GM19239 (cell line): Measurements from ENCODE around the gene BRS3.
"Not testable (repeated sequence)": the region's sequence is repeated elsewhere in the genome, so short reads cannot be mapped to it uniquely, and the experiment has no call there.

Experiments
- DNase-seq: peaks from one replicate; pipeline ENCODE4 v3.0.0; 2011; ENCODE audit warnings: low spot score; ENCODE audit not compliant: insufficient read length
- FAIRE-seq: peaks from 2 replicates; lab custom pipeline; 2011; peaks lifted over from hg19 to GRCh38; lab: Jason Lieb, UNC

Gene BRS3

GRCh38 chrX:136487647-136488046 is at the start of gene BRS3:
BRS3 (plus strand) TSS chrX:136487947; CDS start chrX:136488115, 168 bp downstream.
- DNase-seq (no peak), FAIRE-seq (no peak)

DNA sequence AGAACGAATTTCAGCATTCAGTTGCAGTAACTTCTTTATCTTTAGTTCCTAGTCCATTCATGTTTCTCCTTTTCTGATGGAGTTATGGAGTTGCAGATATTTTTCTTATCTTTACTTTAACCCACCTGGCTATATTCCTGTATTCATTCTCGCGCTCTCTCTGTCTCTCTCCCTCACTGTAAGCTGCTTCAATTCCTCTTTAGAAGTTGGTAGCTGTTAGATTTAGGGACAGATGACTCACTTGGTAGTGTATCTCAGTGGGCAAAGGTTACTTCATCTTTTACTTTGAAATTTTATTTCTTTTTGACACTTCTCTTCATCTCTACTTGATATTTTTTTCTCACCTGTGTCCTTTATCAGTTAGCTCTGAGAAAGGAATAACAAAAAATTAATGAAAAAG is 49.6 kb upstream of the BRS3 start:
- FAIRE-seq, result peak; percentile 70
- DNase-seq, result no peak

DNA sequence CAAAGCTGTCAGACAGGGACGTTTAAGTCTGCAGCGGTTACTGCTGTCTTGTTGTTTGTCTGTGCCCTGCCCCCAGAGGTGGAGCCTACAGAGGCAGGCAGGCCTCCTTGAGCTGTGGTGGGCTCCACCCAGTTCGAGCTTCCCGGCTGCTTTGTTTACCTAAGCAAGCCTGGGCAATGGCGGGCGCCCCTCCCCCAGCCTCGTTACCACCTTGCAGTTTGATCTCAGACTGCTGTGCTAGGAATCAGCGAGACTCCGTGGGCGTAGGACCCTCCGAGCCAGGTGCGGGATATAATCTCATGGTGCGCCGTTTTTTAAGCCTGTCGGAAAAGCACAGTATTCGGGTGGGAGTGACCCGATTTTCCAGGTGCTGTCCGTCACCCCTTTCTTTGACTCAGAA is 42.1 kb upstream of the BRS3 start:
- FAIRE-seq, DNase-seq: not testable (repeated sequence)

GRCh38 chrX:136446208-136446607 is 41.5 kb upstream of the BRS3 start:
- FAIRE-seq (no peak), DNase-seq (no peak)

DNA sequence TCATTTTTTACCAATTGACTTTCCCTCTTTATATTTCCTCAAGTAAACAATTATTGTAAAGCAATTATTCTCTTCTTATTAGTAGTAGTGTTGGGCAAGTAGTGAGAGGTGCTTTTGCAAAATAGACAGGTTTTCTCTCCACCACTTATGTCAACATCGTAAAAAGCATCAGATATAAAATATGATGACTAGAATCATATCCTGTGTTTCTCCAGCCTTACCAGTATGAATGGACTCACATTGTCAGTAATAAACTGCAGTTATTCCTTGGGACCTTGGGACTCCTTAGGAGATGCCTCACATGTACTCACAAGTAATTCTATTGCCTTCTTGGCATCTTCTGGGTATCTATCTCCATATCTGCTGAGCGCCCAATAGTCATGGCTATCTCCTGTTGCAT is 40.4 kb upstream of the BRS3 start:
- FAIRE-seq, result no peak
- no peak for DNase-seq

DNA sequence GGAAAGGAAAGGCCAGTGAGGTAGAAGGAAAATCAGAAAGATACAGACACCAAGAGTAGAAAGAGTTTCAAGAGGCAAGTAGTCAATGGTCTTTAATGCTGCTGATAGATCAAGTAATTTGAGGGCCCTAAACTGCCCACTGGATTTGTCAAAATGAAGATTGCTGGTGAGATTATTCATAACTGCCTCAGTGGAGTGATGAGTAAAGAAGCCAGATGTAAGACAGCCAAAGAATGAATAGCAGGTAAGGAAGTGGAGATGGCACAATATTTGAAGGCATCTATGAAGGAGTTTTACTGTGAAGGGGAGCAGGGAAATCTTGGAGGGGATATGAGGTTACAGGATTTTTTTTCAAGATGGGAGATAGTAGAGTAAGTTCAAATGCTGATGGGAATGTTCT is 39.8 kb upstream of the BRS3 start:
- FAIRE-seq, result no peak
- no peak for DNase-seq

DNA sequence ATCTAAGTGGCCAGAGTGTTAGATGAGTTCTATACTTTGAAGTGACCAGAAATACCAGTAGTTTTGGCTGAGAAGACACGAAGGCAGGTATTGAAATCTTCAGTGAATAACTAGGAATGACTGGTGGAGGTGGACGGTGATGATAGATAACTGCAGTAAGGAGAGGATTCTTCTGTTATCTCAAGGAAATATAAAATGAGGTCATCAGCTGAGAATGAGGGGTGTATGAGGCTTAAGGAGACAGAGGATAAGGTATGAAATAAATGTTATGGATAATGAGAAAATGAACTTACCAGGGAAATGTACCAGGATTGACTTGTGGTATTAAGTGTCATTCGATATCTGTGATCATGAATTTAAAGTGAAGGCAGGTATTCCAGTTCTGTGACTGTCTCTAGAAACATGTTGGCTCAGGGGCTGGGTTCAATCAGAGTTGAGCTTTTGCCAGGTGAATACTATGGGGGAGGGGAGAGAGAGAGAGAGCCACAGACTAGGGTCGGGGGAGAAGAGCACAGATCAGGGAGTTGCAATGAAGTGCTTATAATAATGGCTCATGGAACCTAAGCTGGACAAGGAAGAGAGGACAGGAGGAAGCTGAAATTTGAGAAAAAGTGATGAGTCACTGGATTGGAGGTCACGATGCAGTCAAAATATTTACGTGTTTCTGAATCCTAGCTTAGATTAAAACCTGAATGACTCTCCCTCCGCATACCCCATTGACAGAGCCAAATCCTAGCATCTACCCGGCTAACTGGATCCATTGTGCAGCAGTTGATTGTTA is 37.5 kb upstream of the BRS3 start:
- no peak for FAIRE-seq

GRCh38 chrX:136452614-136453013 is 35.1 kb upstream of the BRS3 start:
- FAIRE-seq, result peak; percentile 39

More for the DNA sequence above, 37.5 kb upstream of the BRS3 start:
- no peak for DNase-seq

GRCh38 chrX:136453114-136453513 is 34.6 kb upstream of the BRS3 start:
- no peak for DNase-seq
- FAIRE-seq, result no peak

More at GRCh38 chrX:136452614-136453013, 35.1 kb upstream of the BRS3 start:
- no peak for DNase-seq

- DNase-seq (no peak), FAIRE-seq (no peak)
Observed at GRCh38 chrX:136453771-136454170, 34.0 kb upstream of the BRS3 start.

- DNase-seq, result no peak
- FAIRE-seq, result no peak
Observed at GRCh38 chrX:136456133-136456532, 31.6 kb upstream of the BRS3 start.

- no peak for DNase-seq
- FAIRE-seq, result no peak
Observed at GRCh38 chrX:136457303-136457917, 30.3 kb upstream of the BRS3 start.

DNA sequence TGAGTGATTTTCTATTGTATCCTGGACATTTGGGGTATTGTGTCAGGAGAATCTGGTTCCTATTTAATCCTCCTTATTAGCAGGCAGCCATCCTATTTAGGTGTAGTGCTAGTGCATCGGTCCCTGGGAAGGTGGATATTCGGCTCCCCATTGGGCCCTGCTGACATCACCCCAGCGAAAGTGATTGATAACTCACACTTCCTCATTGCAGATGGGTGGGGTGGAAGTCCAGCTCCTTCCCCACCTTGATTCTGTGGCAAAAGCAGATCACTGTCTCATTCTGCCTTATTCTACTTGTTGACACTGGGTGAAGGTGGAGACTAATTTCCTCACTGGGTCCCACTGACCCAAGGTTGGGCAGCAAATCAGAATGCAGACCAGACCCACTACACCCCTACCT is 23.2 kb upstream of the BRS3 start:
- DNase-seq (no peak), FAIRE-seq (no peak)

GRCh38 chrX:136467303-136467702 is 20.4 kb upstream of the BRS3 start:
- DNase-seq (no peak), FAIRE-seq (peak; percentile 75)

DNA sequence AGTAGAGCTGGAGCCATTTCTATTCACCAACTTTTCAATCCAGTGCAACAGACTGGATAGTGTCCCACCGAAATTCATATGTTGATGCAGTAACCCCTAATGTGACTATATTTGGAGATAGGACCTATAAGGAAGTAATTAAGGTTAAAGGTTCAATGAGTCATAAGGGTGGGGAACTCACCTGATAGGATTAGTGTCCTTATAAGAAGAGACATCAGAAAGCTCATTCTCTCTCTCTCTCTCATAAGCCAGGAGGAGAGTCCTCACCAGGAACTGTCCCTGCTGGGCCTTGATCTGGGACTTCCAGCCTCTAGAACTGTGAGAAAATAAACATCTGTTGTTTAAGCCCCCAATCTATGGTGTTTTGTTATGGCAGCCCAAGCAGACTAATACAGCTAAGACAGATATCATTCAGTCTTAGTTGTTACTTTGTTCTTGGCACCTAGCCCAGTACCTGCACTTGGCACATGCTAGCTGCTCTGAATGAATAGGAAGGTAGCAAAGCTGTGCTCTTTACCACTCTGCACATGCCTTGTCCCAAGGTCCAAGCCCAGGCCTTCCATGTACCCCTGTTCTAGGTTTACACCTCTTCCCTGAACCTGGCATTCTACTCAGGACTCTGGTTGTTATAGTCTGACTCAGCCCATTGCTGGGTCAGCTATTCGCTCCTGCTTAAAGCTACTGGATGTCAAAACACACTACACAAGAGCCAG is 19.2 kb upstream of the BRS3 start:
- FAIRE-seq (no peak), DNase-seq (no peak)

- DNase-seq (no peak), FAIRE-seq (no peak)
Observed at GRCh38 chrX:136473663-136474062, 14.1 kb upstream of the BRS3 start.

- DNase-seq, result no peak
- FAIRE-seq, result no peak
Observed at GRCh38 chrX:136475236-136475635, 12.5 kb upstream of the BRS3 start.

- FAIRE-seq (no peak), DNase-seq (no peak)
Observed at GRCh38 chrX:136476501-136476900, 11.2 kb upstream of the BRS3 start.

- DNase-seq (no peak), FAIRE-seq (no peak)
Observed at GRCh38 chrX:136477026-136477425, 10.7 kb upstream of the BRS3 start.

DNA sequence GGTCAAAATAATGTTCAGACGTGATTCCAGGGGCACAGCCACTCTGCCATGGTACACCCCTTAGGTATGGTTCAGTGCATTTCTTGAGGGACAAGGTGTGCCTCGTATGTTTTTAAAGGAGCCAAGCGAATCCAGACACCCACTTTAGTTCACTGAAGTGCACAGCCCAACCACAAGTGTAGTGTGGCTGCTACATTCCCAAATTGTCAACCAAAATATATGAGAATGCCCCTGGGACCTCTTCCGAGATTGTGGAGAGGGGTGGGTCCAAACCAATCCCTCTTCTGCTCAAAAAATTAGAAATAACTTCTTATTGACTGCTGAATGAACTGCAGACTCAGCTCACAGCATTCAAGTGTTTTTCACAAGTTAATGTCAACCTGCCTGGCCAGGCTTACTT is 7.4 kb upstream of the BRS3 start:
- DNase-seq, result no peak
- no peak for FAIRE-seq

- FAIRE-seq, result no peak
Observed at GRCh38 chrX:136488706-136489105, 959 bp downstream of the BRS3 start.

More at GRCh38 chrX:136488706-136489105, 959 bp downstream of the BRS3 start:
- DNase-seq, result no peak
